Caco-2 (cell line): ENCODE data around the gene DCTD. TPM values are rescaled to one million over a fixed set of nuclear protein-coding genes. Genes with fewer than 3 reads are reported as not detected.

Experiments
- BruUV-seq: library from RNA; stranded (reverse); fragments of 400-500 nt; replicated peaks from 2 replicates; lab custom pipeline; 2021; lab: Mats Ljungman, UMichigan
- CTCF ChIA-PET: fragments of 300-600 bp; sonication (Branson Sonifier 250); formaldehyde crosslinking; loops from one replicate; lab custom pipeline; 2022; ENCODE audit warnings: antibody characterized with exemption; lab: Charles Lee
- POLR2A ChIA-PET: fragments of 300-600 bp; sonication (Branson Sonifier 250); formaldehyde crosslinking; loops from one replicate; lab custom pipeline; 2022; ENCODE audit warnings: antibody characterized with exemption; lab: Charles Lee
- DNase-seq, 2 experiments: peaks; one replicate each; pipeline versions ENCODE4 v3.0.0 to v3.0.0-alpha.2; 2020 to 2022
- H3K27me3 ChIP-seq: replicated peaks from 2 replicates; pipeline ENCODE4 v1.6.0; 2011; ENCODE audit warnings: low read length; ENCODE audit not compliant: control insufficient read depth, insufficient read depth
- H3K36me3 ChIP-seq: 2 replicates; pipeline ENCODE4 v1.5.1; 2011; ENCODE audit warnings: low read length; ENCODE audit not compliant: control insufficient read depth, insufficient read depth
- H3K4me1 ChIP-seq: fragments of 250-450 bp; sonication (Bioruptor Pico); 2 replicates; pipeline ENCODE4 v1.5.1; 2020; ENCODE audit warnings: mild to moderate bottlenecking
- H3K4me3 ChIP-seq: 2 replicates; pipeline ENCODE4 v1.5.1; 2011; ENCODE audit warnings: low read depth, mild to moderate bottlenecking, control low read depth, low read length
- H3K9me3 ChIP-seq: fragments of 250-450 bp; sonication (Bioruptor Pico); 2 replicates; pipeline ENCODE4 v1.5.1; 2020; ENCODE audit warnings: mild to moderate bottlenecking, moderate library complexity
- H3K27ac Mint-ChIP-seq: one replicate; pipeline ENCODE4 v1.8.0; 2022; ENCODE audit warnings: mixed read lengths; ENCODE audit not compliant: unreplicated experiment
- H3K27me3 Mint-ChIP-seq: one replicate; pipeline ENCODE4 v1.8.0; 2022; ENCODE audit warnings: mixed read lengths; ENCODE audit not compliant: insufficient read depth, unreplicated experiment
- H3K36me3 Mint-ChIP-seq: one replicate; pipeline ENCODE4 v1.8.0; 2022; ENCODE audit warnings: mild to moderate bottlenecking, mixed read lengths; ENCODE audit not compliant: insufficient read depth, unreplicated experiment
- H3K4me1 Mint-ChIP-seq: one replicate; pipeline ENCODE4 v1.8.0; 2022; ENCODE audit warnings: low read depth, mixed read lengths; ENCODE audit not compliant: unreplicated experiment
- H3K4me3 Mint-ChIP-seq: one replicate; pipeline ENCODE4 v1.8.0; 2022; ENCODE audit warnings: mild to moderate bottlenecking, moderate library complexity, mixed read lengths; ENCODE audit not compliant: unreplicated experiment
- H3K9me3 Mint-ChIP-seq: one replicate; pipeline ENCODE4 v1.8.0; 2022; ENCODE audit warnings: mixed read lengths; ENCODE audit not compliant: unreplicated experiment
- intact Hi-C: fragments of 100-400 bp; cut with micrococcal nuclease; formaldehyde crosslinking; loops from one replicate; pipeline ENCODE4 v1.10.0; 2022; ENCODE audit not compliant: unreplicated experiment
- total RNA-seq: library from RNA; stranded (reverse); gene quantifications from 2 replicates; pipeline ENCODE4 v1.2.3, GENCODE V29; 2022
- TF ChIP-seq, protein P1 (sequence below), 2 experiments: fragments of 200-600 bp in 1 of 2; IDR thresholded peaks; 1 replicate in 1 of 2; 2 replicates in 1 of 2; pipeline versions ENCODE4 v1.5.1 to v1.8.0; 2011 to 2022; ENCODE audit warnings: antibody characterized with exemption in 1 of 2, control low read depth in 1 of 2, inconsistent platforms in 1 of 2, low read depth in 1 of 2, low read length in 1 of 2, mild to moderate bottlenecking in 1 of 2, moderate library complexity in 1 of 2; ENCODE audit not compliant: insufficient read depth in 1 of 2, severe bottlenecking in 1 of 2, unreplicated experiment in 1 of 2

The DCTD gene
- total RNA-seq, 1 experiment from 2014 or later, result 79.0 TPM

DNA sequence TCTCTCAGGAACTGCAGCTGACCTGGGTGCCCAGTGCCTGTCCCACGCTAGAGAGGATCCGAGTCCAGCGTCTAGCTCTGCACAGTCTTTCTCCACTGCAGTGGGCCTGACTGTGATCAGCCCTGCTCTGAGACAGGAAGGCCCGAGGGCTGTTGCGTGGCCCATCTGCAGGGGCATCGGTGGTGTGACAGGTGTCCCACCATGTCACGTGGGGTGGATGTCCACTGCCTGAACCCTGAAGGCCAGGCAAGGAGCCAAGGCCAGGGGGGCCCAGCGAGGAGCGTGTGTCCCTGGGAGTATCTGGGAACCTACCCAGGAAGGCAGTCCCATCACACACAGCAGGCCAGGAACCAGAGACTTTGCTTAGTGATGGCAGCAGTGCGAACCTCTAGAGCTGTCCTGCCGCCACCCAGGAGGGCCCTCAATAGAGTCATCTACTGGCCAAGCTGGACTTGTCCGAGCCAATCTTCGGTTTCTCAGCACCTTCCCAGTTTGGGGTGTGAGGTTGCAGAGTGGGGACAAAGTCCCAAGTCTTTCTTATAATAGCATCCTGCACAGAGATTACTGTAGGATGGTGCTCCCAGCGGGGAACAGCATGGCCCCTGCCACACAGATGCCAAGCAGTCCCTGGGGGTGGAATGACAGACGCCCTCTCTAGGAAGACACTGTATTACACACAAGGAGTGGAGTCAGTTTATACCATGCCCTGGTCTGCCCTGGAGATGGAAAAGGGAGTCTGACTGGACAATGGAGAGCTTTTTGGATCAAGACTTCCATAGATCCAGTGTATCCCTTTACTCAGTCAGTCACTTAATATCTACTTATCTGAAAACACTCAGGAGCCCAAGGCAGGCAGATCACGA, 38.3 kb downstream of the DCTD start:
- intact Hi-C loops, result loop anchor here (5.0 kb wide), 1 partner anchor 383 kb away; no protein-coding TSS in a partner anchor
- no peak overlapping the region for H3K4me3 Mint-ChIP-seq
- no peaks in the 10 kb centered on the region for H3K9me3 ChIP-seq
- DNase-seq, result no peak
- TF ChIP-seq, protein P1, sequence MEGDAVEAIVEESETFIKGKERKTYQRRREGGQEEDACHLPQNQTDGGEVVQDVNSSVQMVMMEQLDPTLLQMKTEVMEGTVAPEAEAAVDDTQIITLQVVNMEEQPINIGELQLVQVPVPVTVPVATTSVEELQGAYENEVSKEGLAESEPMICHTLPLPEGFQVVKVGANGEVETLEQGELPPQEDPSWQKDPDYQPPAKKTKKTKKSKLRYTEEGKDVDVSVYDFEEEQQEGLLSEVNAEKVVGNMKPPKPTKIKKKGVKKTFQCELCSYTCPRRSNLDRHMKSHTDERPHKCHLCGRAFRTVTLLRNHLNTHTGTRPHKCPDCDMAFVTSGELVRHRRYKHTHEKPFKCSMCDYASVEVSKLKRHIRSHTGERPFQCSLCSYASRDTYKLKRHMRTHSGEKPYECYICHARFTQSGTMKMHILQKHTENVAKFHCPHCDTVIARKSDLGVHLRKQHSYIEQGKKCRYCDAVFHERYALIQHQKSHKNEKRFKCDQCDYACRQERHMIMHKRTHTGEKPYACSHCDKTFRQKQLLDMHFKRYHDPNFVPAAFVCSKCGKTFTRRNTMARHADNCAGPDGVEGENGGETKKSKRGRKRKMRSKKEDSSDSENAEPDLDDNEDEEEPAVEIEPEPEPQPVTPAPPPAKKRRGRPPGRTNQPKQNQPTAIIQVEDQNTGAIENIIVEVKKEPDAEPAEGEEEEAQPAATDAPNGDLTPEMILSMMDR (IDR thresholded peaks at IDR 0.05; ENCODE audit: insufficient read depth in 1 of 2, low read depth in 1 of 2, low read length in 1 of 2, severe bottlenecking in 1 of 2, unreplicated experiment in 1 of 2), result no peak
- H3K4me3 ChIP-seq, result no peak overlapping the region
- peaks cover 11% of the 10 kb centered on the region for H3K4me1 Mint-ChIP-seq
- ChIA-PET CTCF (no interaction called here), POLR2A (interaction anchor here (0.6 kb wide), 1 partner anchor 17 kb away, joined by 3 read pairs; no protein-coding TSS in a partner anchor)
- no peaks in the 10 kb centered on the region; the same call in 1 of the 2 replicates for H3K36me3 ChIP-seq
- H3K36me3 Mint-ChIP-seq, result no peaks in the 10 kb centered on the region
- H3K27me3 Mint-ChIP-seq, result no peaks in the 10 kb centered on the region
- no peaks in the 10 kb centered on the region for H3K9me3 Mint-ChIP-seq
- no peak overlapping the region for H3K27ac Mint-ChIP-seq
- no peaks in the 10 kb centered on the region for H3K27me3 ChIP-seq
- no TSS peak for BruUV-seq
- no peaks in the 10 kb centered on the region for H3K4me1 ChIP-seq

DNA sequence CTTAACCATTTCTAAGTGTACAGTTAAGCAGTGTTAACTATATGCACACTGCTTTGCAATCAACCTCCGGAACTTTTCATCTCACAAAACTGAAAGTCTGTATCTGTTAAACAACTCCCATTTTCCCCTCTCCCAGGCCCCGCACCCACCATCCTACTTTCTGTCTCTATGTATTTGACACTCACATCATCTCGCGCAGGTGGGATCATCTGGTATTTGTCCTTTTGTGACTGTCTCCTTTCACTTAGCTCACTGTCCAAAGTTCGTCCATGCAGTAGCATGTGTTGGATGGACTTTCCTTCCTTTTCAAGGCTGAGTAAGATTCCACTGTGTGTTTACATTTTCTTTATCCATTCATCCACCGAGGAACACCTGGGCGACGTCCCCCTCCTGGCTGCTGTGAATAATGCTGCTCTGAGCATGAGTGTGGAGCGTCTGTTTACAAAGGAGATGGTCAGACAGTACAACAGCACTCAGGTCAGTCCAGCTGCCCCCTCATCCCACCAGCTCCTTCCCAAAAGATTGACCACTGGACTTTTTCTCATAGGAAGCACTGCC, 39.8 kb downstream of the DCTD start:
- no peak overlapping the region for H3K27ac Mint-ChIP-seq
- H3K36me3 Mint-ChIP-seq, result no peaks in the 10 kb centered on the region
- no peaks in the 10 kb centered on the region for H3K9me3 Mint-ChIP-seq
- no peak overlapping the region for H3K4me3 Mint-ChIP-seq
- no peak overlapping the region for H3K4me3 ChIP-seq
- ChIA-PET POLR2A (interaction anchor here (0.7 kb wide), 1 partner anchor 750 kb away, joined by 3 read pairs; no protein-coding TSS in a partner anchor), CTCF (no interaction called here)
- no peaks in the 10 kb centered on the region for H3K27me3 Mint-ChIP-seq
- peaks cover 11% of the 10 kb centered on the region for H3K4me1 Mint-ChIP-seq
- no peaks in the 10 kb centered on the region; the same call in 1 of the 2 replicates for H3K36me3 ChIP-seq
- TF ChIP-seq, protein P1 (IDR thresholded peaks at IDR 0.05; ENCODE audit: insufficient read depth in 1 of 2, low read depth in 1 of 2, low read length in 1 of 2, severe bottlenecking in 1 of 2, unreplicated experiment in 1 of 2), result no peak
- intact Hi-C loops, result loop anchor here (5.0 kb wide), 1 partner anchor 385 kb away; no protein-coding TSS in a partner anchor
- H3K27me3 ChIP-seq, result no peaks in the 10 kb centered on the region
- H3K9me3 ChIP-seq, result no peaks in the 10 kb centered on the region
- no peak for DNase-seq
- H3K4me1 ChIP-seq, result no peaks in the 10 kb centered on the region
- BruUV-seq, result no TSS peak

DNA sequence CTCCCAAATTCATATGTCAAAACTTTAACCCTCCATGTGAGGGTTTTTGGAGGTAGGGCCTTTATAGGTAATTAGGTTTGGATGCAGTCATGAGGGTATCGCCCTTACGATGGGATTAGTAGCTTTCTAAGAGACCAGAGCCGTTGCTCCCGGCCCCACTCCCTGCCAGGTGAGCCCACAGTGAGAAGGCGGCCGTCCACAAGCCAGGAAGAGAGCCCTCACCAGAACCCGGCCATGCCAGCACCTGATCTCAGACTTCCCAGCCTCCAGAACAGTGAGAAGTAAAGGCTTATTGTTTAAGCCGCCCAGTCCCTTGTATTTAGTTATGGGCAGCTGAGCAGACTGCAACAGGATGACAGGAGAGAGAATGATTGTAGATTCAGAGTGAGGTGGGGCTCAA, 40.8 kb downstream of the DCTD start:
- H3K9me3 ChIP-seq, result no peaks in the 10 kb centered on the region
- TF ChIP-seq, protein P1 (IDR thresholded peaks at IDR 0.05; ENCODE audit: insufficient read depth in 1 of 2, low read depth in 1 of 2, low read length in 1 of 2, severe bottlenecking in 1 of 2, unreplicated experiment in 1 of 2), result no peak
- H3K27ac Mint-ChIP-seq, result no peak overlapping the region
- peaks cover 11% of the 10 kb centered on the region for H3K4me1 Mint-ChIP-seq
- H3K36me3 ChIP-seq, result no peaks in the 10 kb centered on the region; the same call in 1 of the 2 replicates
- no peaks in the 10 kb centered on the region for H3K27me3 Mint-ChIP-seq
- BruUV-seq, result no TSS peak
- no peaks in the 10 kb centered on the region for H3K36me3 Mint-ChIP-seq
- no peak overlapping the region for H3K4me3 Mint-ChIP-seq
- ChIA-PET POLR2A (no interaction called here), CTCF (no interaction called here)
- no peak for DNase-seq
- no peaks in the 10 kb centered on the region for H3K27me3 ChIP-seq
- H3K9me3 Mint-ChIP-seq, result no peaks in the 10 kb centered on the region
- H3K4me1 ChIP-seq, result no peaks in the 10 kb centered on the region
- H3K4me3 ChIP-seq, result no peak overlapping the region
- intact Hi-C loops, result loop anchor here (5.0 kb wide), 1 partner anchor 386 kb away; no protein-coding TSS in a partner anchor
